GM23338 (cell line): ENCODE results near the gene ANAPC2. TPM values are rescaled to one million over a fixed set of nuclear protein-coding genes. Genes with fewer than 3 reads are reported as not detected.

Source experiments
- ATAC-seq: fragments of 200-7000 bp; cut with Tn5 transposase; 3 replicates; pipeline ENCODE4 v1.9.1; 2020
- DNase-seq: peaks from one replicate; pipeline ENCODE4 v3.0.0-alpha.2; 2015; ENCODE audit warnings: low spot score
- H2AFZ ChIP-seq: fragments of 200-600 bp; sonication (generic); 2 replicates; pipeline ENCODE4 v1.8.0; 2016; ENCODE audit warnings: antibody characterized with exemption, mild to moderate bottlenecking, moderate library complexity
- H3F3A ChIP-seq: fragments of 200-600 bp; sonication (generic); replicated peaks from 2 replicates; pipeline ENCODE4 v1.8.0; 2017; ENCODE audit warnings: antibody characterized with exemption, mixed run types, low read depth
- H3K27ac ChIP-seq: fragments of 200-600 bp; sonication (generic); 2 replicates; pipeline ENCODE4 v1.6.1; 2016; ENCODE audit warnings: low read depth
- H3K27me3 ChIP-seq: fragments of 200-600 bp; sonication (generic); 2 replicates; pipeline ENCODE4 v1.8.0; 2016; ENCODE audit warnings: mild to moderate bottlenecking, mixed run types, moderate library complexity; ENCODE audit not compliant: insufficient read depth
- H3K36me3 ChIP-seq: fragments of 200-600 bp; sonication (generic); 2 replicates; pipeline ENCODE4 v1.8.0; 2016; ENCODE audit warnings: mild to moderate bottlenecking; ENCODE audit not compliant: insufficient read depth
- H3K4me1 ChIP-seq: fragments of 200-600 bp; sonication (generic); 2 replicates; pipeline ENCODE4 v1.8.0; 2016; ENCODE audit warnings: mild to moderate bottlenecking, moderate library complexity; ENCODE audit not compliant: insufficient read depth
- H3K4me2 ChIP-seq: fragments of 200-600 bp; sonication (generic); 2 replicates; pipeline ENCODE4 v1.7.1; 2017; ENCODE audit warnings: mixed run types
- H3K4me3 ChIP-seq: fragments of 200-600 bp; sonication (generic); 2 replicates; pipeline ENCODE4 v1.6.1; 2016; ENCODE audit warnings: mixed run types
- H3K79me2 ChIP-seq: fragments of 200-600 bp; sonication (generic); replicated peaks from 2 replicates; pipeline ENCODE4 v1.8.0; 2017; ENCODE audit warnings: mild to moderate bottlenecking; ENCODE audit not compliant: insufficient read depth
- H3K9me2 ChIP-seq: fragments of 200-600 bp; sonication (generic); 2 replicates; pipeline ENCODE4 v1.8.0; 2017; ENCODE audit not compliant: insufficient read depth
- H4K20me1 ChIP-seq: fragments of 200-600 bp; sonication (generic); replicated peaks from 2 replicates; pipeline ENCODE4 v1.8.0; 2017; ENCODE audit warnings: mild to moderate bottlenecking; ENCODE audit not compliant: insufficient read depth
- H3K27ac Mint-ChIP-seq: 2 replicates; pipeline ENCODE4 v1.8.0; 2020; ENCODE audit warnings: inconsistent platforms, mild to moderate bottlenecking, moderate library complexity, mixed read lengths
- H3K27me3 Mint-ChIP-seq: 3 replicates; pipeline ENCODE4 v1.8.0; 2022; ENCODE audit warnings: low read depth, mild to moderate bottlenecking, moderate library complexity, mixed read lengths, inconsistent platforms; ENCODE audit not compliant: insufficient read depth, poor library complexity
- H3K36me3 Mint-ChIP-seq: 3 replicates; pipeline ENCODE4 v1.8.0; 2021; ENCODE audit warnings: low read depth, mild to moderate bottlenecking, inconsistent platforms, moderate library complexity, mixed read lengths
- H3K4me1 Mint-ChIP-seq: 3 replicates; pipeline ENCODE4 v1.8.0; 2020; ENCODE audit warnings: mild to moderate bottlenecking, inconsistent platforms, mixed read lengths
- H3K4me3 Mint-ChIP-seq: 3 replicates; pipeline ENCODE4 v1.8.0; 2021; ENCODE audit warnings: moderate library complexity, mild to moderate bottlenecking, inconsistent platforms, mixed read lengths
- H3K9me3 Mint-ChIP-seq: 3 replicates; pipeline ENCODE4 v1.8.0; 2020; ENCODE audit warnings: moderate library complexity, mild to moderate bottlenecking, inconsistent platforms, mixed read lengths
- CREB1 ChIP-seq: fragments of 250-450 bp; sonication (Bioruptor Pico); IDR thresholded peaks from 2 replicates; pipeline ENCODE4 v1.5.0; 2020; ENCODE audit warnings: low read depth, mild to moderate bottlenecking, moderate library complexity
- EZH2 ChIP-seq: fragments of 200-600 bp; sonication (generic); IDR thresholded peaks from one replicate; pipeline ENCODE4 v1.8.0; 2017; ENCODE audit warnings: antibody characterized with exemption, mild to moderate bottlenecking, low read depth; ENCODE audit not compliant: unreplicated experiment
- EZH2phosphoT487 ChIP-seq: fragments of 200-600 bp; sonication (generic); IDR thresholded peaks from one replicate; pipeline ENCODE4 v1.8.1; 2018; ENCODE audit warnings: antibody characterized with exemption; ENCODE audit not compliant: unreplicated experiment
- JUNB ChIP-seq: IDR thresholded peaks from one replicate; pipeline ENCODE4 v1.6.1; 2016; ENCODE audit warnings: antibody characterized with exemption; ENCODE audit not compliant: unreplicated experiment
- NANOG ChIP-seq: IDR thresholded peaks from 2 replicates; pipeline ENCODE4 v1.6.1; 2016; ENCODE audit warnings: antibody characterized with exemption, borderline replicate concordance
- POLR2AphosphoS5 ChIP-seq: IDR thresholded peaks from 2 replicates; pipeline ENCODE4 v1.6.1; 2016; ENCODE audit warnings: antibody characterized with exemption, low read depth
- STAT1 ChIP-seq: IDR thresholded peaks from one replicate; pipeline ENCODE4 v1.6.1; 2016; ENCODE audit warnings: antibody characterized with exemption; ENCODE audit not compliant: unreplicated experiment
- ZNF114 ChIP-seq: fragments of 250-450 bp; sonication (Bioruptor Pico); IDR thresholded peaks from 2 replicates; pipeline ENCODE4 v1.5.0; 2020; ENCODE audit warnings: mild to moderate bottlenecking, moderate library complexity
- ZNF331 ChIP-seq: fragments of 250-450 bp; sonication (Bioruptor Pico); IDR thresholded peaks from 2 replicates; pipeline ENCODE4 v1.5.0; 2020; ENCODE audit warnings: low read depth, mild to moderate bottlenecking, moderate library complexity
- polyA plus RNA-seq: library from polyadenylated mRNA; unstranded; fragments of >200 nt; fragmentation: Nextera tagmentation; extraction: Ambion mirVana; gene quantifications from 2 replicates; pipeline ENCODE4 v1.2.1, GENCODE V29; 2016
- total RNA-seq: library from RNA; depleted of rRNA; stranded (reverse); fragments of >200 nt; shearing (Covaris generic); gene quantifications from 2 replicates; pipeline ENCODE4 v1.2.3, GENCODE V29; 2014
- TF ChIP-seq, protein P1 (sequence below), 2 experiments: fragments of 200-600 bp in 1 of 2; sonication (generic) in 1 of 2; conservative IDR thresholded peaks; 2 replicates each; pipeline versions ENCODE4 v1.5.1 to v1.6.1; 2016 to 2017; ENCODE audit warnings: antibody characterized with exemption in 2 of 2, low read depth in 2 of 2, mild to moderate bottlenecking in 2 of 2, moderate library complexity in 1 of 2
- TF ChIP-seq, protein P2 (sequence below): IDR thresholded peaks from 2 replicates; pipeline ENCODE4 v1.6.1; 2016; ENCODE audit warnings: antibody characterized with exemption
- TF ChIP-seq, protein P3 (sequence below): IDR thresholded peaks from one replicate; pipeline ENCODE4 v1.6.1; 2018; ENCODE audit warnings: antibody characterized with exemption; ENCODE audit not compliant: unreplicated experiment
- TF ChIP-seq, protein P4 (sequence below): fragments of 250-450 bp; sonication (Bioruptor Pico); IDR thresholded peaks from 2 replicates; pipeline ENCODE4 v1.5.0; 2020; ENCODE audit warnings: mild to moderate bottlenecking, moderate library complexity

Gene ANAPC2
- total and polyA plus RNA-seq, 2 experiments from 2014 or later: 16.4 to 42.9 TPM

DNA sequence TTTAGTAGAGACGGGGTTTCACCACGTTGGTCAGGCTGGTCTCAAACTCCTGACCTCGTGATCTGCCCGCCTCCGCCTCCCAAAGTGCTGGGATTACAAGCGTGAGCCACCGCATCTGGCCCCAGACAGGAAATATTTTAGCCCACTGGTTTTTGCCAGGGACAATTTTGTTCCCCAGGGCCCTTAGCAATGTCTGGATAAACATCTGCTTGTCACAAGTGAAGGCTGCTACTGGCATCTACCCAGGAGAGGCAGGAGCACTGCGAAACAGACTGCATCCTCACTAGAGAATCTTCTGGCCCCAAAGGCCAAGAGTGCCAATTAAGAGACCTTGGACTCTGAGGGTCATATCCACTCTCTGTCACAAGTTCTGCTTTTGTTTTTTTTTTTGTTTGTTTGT lies 14.6 kb upstream of the ANAPC2 start:
- peaks cover 15% of the 10 kb centered on the region for H3K36me3 Mint-ChIP-seq
- Histone ChIP-seq H3K36me3 (no peaks in the 10 kb centered on the region), H3F3A (peaks cover 21% of the 10 kb centered on the region; the same call in 1 of the 2 replicates), H3K27ac (no peak overlapping the region), H3K4me2 (no peak overlapping the region), H3K27me3 (no peaks in the 10 kb centered on the region), H2AFZ (no peak overlapping the region), H3K4me1 (peaks cover 30% of the 10 kb centered on the region), H4K20me1 (peaks cover 14% of the 10 kb centered on the region), H3K9me2 (no peaks in the 10 kb centered on the region), H3K79me2 (peaks cover 60% of the 10 kb centered on the region), H3K4me3 (no peak overlapping the region)
- no peaks in the 10 kb centered on the region for H3K9me3 Mint-ChIP-seq
- ATAC-seq (no peak), DNase-seq (no peak)
- TF ChIP-seq ZNF114 (CRISPR knock-in tag) (no peak), POLR2AphosphoS5 (no peak), ZNF331 (CRISPR knock-in tag) (no peak), NANOG (no peak), JUNB (no peak), EZH2 (no peak), CREB1 (CRISPR knock-in tag) (no peak), STAT1 (no peak), EZH2phosphoT487 (no peak)
- TF ChIP-seq, protein P1, sequence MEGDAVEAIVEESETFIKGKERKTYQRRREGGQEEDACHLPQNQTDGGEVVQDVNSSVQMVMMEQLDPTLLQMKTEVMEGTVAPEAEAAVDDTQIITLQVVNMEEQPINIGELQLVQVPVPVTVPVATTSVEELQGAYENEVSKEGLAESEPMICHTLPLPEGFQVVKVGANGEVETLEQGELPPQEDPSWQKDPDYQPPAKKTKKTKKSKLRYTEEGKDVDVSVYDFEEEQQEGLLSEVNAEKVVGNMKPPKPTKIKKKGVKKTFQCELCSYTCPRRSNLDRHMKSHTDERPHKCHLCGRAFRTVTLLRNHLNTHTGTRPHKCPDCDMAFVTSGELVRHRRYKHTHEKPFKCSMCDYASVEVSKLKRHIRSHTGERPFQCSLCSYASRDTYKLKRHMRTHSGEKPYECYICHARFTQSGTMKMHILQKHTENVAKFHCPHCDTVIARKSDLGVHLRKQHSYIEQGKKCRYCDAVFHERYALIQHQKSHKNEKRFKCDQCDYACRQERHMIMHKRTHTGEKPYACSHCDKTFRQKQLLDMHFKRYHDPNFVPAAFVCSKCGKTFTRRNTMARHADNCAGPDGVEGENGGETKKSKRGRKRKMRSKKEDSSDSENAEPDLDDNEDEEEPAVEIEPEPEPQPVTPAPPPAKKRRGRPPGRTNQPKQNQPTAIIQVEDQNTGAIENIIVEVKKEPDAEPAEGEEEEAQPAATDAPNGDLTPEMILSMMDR (conservative IDR thresholded peaks at IDR 0.05; ENCODE audit: low read depth in 2 of 2): no peak
- TF ChIP-seq, protein P2, sequence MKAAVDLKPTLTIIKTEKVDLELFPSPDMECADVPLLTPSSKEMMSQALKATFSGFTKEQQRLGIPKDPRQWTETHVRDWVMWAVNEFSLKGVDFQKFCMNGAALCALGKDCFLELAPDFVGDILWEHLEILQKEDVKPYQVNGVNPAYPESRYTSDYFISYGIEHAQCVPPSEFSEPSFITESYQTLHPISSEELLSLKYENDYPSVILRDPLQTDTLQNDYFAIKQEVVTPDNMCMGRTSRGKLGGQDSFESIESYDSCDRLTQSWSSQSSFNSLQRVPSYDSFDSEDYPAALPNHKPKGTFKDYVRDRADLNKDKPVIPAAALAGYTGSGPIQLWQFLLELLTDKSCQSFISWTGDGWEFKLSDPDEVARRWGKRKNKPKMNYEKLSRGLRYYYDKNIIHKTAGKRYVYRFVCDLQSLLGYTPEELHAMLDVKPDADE: no peak
- TF ChIP-seq, protein P3, sequence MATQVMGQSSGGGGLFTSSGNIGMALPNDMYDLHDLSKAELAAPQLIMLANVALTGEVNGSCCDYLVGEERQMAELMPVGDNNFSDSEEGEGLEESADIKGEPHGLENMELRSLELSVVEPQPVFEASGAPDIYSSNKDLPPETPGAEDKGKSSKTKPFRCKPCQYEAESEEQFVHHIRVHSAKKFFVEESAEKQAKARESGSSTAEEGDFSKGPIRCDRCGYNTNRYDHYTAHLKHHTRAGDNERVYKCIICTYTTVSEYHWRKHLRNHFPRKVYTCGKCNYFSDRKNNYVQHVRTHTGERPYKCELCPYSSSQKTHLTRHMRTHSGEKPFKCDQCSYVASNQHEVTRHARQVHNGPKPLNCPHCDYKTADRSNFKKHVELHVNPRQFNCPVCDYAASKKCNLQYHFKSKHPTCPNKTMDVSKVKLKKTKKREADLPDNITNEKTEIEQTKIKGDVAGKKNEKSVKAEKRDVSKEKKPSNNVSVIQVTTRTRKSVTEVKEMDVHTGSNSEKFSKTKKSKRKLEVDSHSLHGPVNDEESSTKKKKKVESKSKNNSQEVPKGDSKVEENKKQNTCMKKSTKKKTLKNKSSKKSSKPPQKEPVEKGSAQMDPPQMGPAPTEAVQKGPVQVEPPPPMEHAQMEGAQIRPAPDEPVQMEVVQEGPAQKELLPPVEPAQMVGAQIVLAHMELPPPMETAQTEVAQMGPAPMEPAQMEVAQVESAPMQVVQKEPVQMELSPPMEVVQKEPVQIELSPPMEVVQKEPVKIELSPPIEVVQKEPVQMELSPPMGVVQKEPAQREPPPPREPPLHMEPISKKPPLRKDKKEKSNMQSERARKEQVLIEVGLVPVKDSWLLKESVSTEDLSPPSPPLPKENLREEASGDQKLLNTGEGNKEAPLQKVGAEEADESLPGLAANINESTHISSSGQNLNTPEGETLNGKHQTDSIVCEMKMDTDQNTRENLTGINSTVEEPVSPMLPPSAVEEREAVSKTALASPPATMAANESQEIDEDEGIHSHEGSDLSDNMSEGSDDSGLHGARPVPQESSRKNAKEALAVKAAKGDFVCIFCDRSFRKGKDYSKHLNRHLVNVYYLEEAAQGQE: no peak
- TF ChIP-seq, protein P4, sequence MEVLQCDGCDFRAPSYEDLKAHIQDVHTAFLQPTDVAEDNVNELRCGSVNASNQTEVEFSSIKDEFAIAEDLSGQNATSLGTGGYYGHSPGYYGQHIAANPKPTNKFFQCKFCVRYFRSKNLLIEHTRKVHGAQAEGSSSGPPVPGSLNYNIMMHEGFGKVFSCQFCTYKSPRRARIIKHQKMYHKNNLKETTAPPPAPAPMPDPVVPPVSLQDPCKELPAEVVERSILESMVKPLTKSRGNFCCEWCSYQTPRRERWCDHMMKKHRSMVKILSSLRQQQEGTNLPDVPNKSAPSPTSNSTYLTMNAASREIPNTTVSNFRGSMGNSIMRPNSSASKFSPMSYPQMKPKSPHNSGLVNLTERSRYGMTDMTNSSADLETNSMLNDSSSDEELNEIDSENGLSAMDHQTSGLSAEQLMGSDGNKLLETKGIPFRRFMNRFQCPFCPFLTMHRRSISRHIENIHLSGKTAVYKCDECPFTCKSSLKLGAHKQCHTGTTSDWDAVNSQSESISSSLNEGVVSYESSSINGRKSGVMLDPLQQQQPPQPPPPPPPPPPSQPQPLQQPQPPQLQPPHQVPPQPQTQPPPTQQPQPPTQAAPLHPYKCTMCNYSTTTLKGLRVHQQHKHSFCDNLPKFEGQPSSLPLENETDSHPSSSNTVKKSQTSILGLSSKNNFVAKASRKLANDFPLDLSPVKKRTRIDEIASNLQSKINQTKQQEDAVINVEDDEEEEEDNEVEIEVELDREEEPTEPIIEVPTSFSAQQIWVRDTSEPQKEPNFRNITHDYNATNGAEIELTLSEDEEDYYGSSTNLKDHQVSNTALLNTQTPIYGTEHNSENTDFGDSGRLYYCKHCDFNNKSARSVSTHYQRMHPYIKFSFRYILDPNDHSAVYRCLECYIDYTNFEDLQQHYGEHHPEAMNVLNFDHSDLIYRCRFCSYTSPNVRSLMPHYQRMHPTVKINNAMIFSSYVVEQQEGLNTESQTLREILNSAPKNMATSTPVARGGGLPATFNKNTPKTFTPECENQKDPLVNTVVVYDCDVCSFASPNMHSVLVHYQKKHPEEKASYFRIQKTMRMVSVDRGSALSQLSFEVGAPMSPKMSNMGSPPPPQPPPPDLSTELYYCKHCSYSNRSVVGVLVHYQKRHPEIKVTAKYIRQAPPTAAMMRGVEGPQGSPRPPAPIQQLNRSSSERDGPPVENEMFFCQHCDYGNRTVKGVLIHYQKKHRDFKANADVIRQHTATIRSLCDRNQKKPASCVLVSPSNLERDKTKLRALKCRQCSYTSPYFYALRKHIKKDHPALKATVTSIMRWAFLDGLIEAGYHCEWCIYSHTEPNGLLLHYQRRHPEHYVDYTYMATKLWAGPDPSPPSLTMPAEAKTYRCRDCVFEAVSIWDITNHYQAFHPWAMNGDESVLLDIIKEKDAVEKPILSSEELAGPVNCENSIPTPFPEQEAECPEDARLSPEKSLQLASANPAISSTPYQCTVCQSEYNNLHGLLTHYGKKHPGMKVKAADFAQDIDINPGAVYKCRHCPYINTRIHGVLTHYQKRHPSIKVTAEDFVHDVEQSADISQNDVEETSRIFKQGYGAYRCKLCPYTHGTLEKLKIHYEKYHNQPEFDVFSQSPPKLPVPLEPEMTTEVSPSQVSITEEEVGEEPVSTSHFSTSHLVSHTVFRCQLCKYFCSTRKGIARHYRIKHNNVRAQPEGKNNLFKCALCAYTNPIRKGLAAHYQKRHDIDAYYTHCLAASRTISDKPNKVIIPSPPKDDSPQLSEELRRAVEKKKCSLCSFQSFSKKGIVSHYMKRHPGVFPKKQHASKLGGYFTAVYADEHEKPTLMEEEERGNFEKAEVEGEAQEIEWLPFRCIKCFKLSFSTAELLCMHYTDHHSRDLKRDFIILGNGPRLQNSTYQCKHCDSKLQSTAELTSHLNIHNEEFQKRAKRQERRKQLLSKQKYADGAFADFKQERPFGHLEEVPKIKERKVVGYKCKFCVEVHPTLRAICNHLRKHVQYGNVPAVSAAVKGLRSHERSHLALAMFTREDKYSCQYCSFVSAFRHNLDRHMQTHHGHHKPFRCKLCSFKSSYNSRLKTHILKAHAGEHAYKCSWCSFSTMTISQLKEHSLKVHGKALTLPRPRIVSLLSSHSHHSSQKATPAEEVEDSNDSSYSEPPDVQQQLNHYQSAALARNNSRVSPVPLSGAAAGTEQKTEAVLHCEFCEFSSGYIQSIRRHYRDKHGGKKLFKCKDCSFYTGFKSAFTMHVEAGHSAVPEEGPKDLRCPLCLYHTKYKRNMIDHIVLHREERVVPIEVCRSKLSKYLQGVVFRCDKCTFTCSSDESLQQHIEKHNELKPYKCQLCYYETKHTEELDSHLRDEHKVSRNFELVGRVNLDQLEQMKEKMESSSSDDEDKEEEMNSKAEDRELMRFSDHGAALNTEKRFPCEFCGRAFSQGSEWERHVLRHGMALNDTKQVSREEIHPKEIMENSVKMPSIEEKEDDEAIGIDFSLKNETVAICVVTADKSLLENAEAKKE (CRISPR knock-in tag): no peak
- peaks cover 39% of the 10 kb centered on the region for H3K4me1 Mint-ChIP-seq
- H3K27me3 Mint-ChIP-seq: peaks cover 22% of the 10 kb centered on the region
- no peak overlapping the region for H3K4me3 Mint-ChIP-seq
- H3K27ac Mint-ChIP-seq: no peak overlapping the region
